Measurements from ENCODE around the gene DPT. TPM values are rescaled to one million over a fixed set of nuclear protein-coding genes. Genes with fewer than 3 reads are reported as not detected.

Gene DPT
- total RNA-seq, 2 donors from 2014 or later, result 4.7 to 15.4 TPM

DNA sequence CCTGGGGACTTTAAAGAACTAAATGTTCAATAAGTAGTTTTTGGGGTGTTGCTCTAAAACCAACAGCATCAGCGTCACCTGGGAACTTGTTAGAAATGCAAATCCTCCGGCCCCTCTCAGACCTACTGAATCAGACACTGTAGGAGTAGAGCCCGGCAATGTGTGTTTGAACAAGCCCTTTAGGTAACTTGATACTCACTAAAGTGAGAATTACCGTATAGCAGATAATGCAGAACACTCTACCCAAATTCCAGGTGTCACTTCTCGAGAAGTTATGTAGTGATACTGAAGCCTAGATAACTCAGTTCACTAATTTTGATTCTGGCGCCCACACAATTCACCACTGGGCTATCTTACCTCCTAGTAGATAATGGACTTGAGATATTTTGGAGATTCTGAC lies 3.7 kb upstream of the DPT start:
- no peak for TF ChIP-seq POLR2A (IDR thresholded peaks at IDR 0.05)
- TF ChIP-seq POLR2AphosphoS5 (IDR thresholded peaks at IDR 0.05), result no peak
- TF ChIP-seq, protein P1, sequence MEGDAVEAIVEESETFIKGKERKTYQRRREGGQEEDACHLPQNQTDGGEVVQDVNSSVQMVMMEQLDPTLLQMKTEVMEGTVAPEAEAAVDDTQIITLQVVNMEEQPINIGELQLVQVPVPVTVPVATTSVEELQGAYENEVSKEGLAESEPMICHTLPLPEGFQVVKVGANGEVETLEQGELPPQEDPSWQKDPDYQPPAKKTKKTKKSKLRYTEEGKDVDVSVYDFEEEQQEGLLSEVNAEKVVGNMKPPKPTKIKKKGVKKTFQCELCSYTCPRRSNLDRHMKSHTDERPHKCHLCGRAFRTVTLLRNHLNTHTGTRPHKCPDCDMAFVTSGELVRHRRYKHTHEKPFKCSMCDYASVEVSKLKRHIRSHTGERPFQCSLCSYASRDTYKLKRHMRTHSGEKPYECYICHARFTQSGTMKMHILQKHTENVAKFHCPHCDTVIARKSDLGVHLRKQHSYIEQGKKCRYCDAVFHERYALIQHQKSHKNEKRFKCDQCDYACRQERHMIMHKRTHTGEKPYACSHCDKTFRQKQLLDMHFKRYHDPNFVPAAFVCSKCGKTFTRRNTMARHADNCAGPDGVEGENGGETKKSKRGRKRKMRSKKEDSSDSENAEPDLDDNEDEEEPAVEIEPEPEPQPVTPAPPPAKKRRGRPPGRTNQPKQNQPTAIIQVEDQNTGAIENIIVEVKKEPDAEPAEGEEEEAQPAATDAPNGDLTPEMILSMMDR (IDR thresholded peaks at IDR 0.05), result no peak
- no peak overlapping the region for H3K4me3 ChIP-seq
- intact Hi-C loops (cut with DNase I), result no loop called here
- no peak for DNase-seq (ENCODE audit: low spot score)
- WGBS, result 76% methylated on average over 6 of the region's 6 CpGs
- no peaks in the 10 kb centered on the region for H3K27me3 ChIP-seq (replicated peaks; ENCODE audit: insufficient read depth)
- no peaks in the 10 kb centered on the region for H3K4me1 ChIP-seq (replicated peaks)
- no peaks in the 10 kb centered on the region for H3K36me3 ChIP-seq
- no peak overlapping the region for H3K27ac ChIP-seq
- H3K9me3 ChIP-seq, result no peaks in the 10 kb centered on the region

DNA sequence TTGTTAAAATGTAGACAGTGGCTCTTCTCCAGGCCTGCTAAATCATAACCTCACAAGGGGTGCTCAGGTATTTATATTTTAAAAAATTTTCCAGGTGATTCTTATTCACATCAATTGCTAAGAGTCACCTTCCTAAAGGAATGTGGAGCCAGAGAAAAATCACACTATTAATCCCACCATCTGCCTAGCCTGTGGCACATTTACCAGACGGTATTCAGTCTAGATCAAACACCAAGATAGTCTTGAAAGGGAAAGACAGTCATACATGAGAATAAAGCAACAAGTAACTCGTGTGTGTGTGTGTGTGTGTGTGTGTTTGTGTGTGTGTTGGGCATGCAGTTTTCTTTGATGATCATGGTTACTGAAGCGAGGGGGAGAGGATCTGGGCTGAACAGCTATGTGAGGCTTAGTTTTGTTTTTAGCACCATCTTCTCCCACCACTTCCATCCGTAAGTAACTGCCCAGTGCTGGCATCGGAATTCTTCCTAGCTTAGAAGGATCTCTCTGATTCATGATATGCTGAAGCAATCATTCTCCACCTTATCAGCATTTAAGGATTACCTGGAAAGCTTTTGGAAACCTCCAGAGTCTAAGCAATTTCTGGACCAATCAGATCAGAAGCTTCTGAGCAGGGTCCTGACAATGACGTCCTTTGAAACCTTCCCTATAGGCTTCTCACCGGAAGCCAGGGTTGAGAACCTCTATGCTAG lies 2.4 kb upstream of the DPT start:
- WGBS, result 79% methylated on average over 7 of the region's 7 CpGs
- Histone ChIP-seq H3K27me3 (replicated peaks; ENCODE audit: insufficient read depth) (no peaks in the 10 kb centered on the region), H3K27ac (no peak overlapping the region), H3K4me1 (replicated peaks) (no peaks in the 10 kb centered on the region), H3K36me3 (no peaks in the 10 kb centered on the region), H3K4me3 (no peak overlapping the region), H3K9me3 (no peaks in the 10 kb centered on the region)
- no peak for DNase-seq (ENCODE audit: low spot score)
- no peak for TF ChIP-seq POLR2AphosphoS5 (IDR thresholded peaks at IDR 0.05)
- TF ChIP-seq, protein P1 (IDR thresholded peaks at IDR 0.05), result no peak
- TF ChIP-seq POLR2A (IDR thresholded peaks at IDR 0.05), result no peak
- intact Hi-C loops (cut with DNase I), result no loop called here

DNA sequence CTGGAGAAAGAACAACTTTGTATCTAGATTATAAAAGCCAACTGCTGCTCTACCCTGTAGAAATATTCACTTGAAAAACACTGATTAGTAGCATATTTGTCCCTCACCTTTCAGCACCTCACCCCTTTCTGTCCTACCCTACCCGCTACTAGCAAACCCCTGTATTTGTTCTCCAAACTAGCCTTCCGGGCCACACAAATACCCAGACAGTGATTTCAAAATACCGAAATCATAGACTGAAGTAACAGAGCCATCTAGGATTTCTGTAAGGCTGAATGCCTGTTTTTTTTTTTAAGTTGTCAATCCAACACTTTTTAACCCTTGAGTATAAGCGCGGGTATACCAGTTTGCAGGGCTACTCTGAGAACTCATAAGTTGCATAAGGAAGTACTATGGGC lies 398 bp upstream of the DPT start:
- TF ChIP-seq, protein P1 (IDR thresholded peaks at IDR 0.05), result no peak
- no peak for TF ChIP-seq POLR2AphosphoS5 (IDR thresholded peaks at IDR 0.05)
- no peak for TF ChIP-seq POLR2A (IDR thresholded peaks at IDR 0.05)
- Histone ChIP-seq H3K27me3 (replicated peaks; ENCODE audit: insufficient read depth) (no peaks in the 10 kb centered on the region), H3K27ac (no peak overlapping the region), H3K4me1 (replicated peaks) (no peaks in the 10 kb centered on the region), H3K4me3 (no peak overlapping the region), H3K9me3 (no peaks in the 10 kb centered on the region), H3K36me3 (no peaks in the 10 kb centered on the region)
- intact Hi-C loops (cut with DNase I), result no loop called here
- 94% methylated on average over 5 of the region's 5 CpGs for WGBS
- DNase-seq (ENCODE audit: low spot score), result no peak

DNA sequence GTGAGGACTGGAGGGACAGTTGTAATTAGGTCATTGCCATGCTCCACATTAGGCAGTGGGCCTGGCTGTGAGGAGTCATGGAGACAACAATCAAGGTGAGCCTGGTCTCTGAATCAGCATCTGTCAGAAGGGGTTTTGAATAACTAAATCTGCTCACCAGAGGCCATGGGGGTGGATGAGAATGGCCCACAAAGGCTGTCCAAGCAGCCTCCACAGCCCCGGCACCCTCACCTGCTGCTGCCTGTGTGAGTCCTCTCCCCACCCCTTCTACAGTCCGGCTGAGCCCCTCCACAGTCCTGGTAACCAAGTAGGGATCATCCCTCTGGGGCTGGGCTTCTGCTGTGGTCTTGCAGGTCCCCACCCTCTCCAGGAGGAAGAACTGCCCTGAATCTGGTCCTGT lies 2.3 kb downstream of the DPT start:
- 100% methylated on average over 2 of the region's 2 CpGs for WGBS
- no peaks in the 10 kb centered on the region for H3K4me1 ChIP-seq (replicated peaks)
- TF ChIP-seq, protein P1 (IDR thresholded peaks at IDR 0.05), result no peak
- TF ChIP-seq POLR2AphosphoS5 (IDR thresholded peaks at IDR 0.05) (no peak), POLR2A (IDR thresholded peaks at IDR 0.05) (no peak)
- H3K27me3 ChIP-seq (replicated peaks; ENCODE audit: insufficient read depth), result no peaks in the 10 kb centered on the region
- no peaks in the 10 kb centered on the region for H3K36me3 ChIP-seq
- no peak overlapping the region for H3K4me3 ChIP-seq
- no peak overlapping the region for H3K27ac ChIP-seq
- DNase-seq (ENCODE audit: low spot score), result no peak
- no peaks in the 10 kb centered on the region for H3K9me3 ChIP-seq
- intact Hi-C loops (cut with DNase I), result no loop called here

DNA sequence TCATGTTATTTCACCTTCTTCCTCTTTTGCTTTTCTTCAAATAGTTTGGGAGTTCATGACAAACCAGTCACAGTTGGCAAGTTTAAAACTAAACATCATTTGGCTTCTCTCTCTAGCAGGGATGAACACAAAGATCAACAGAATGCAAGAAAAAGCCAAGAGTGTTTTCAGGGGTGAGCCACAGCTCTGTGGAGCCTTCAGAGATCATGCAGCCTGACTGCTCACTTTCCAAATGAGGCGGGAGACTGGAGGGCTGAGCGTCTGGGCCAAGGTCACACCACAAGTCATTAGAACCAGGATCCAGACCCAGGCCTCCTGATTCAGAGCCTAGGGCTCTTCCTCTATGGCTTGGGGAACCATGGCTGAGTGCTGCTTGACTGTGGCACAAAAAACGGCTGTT lies 2.7 kb downstream of the DPT start:
- intact Hi-C loops (cut with DNase I), result no loop called here

More for the DNA sequence above, 2.7 kb downstream of the DPT start:
- no peaks in the 10 kb centered on the region for H3K27me3 ChIP-seq (replicated peaks; ENCODE audit: insufficient read depth)
- H3K4me3 ChIP-seq, result no peak overlapping the region
- no peaks in the 10 kb centered on the region for H3K36me3 ChIP-seq
- H3K9me3 ChIP-seq, result no peaks in the 10 kb centered on the region
- no peak overlapping the region for H3K27ac ChIP-seq
- DNase-seq (ENCODE audit: low spot score), result no peak
- H3K4me1 ChIP-seq (replicated peaks), result no peaks in the 10 kb centered on the region
- 92% methylated on average over 3 of the region's 3 CpGs for WGBS
- TF ChIP-seq POLR2AphosphoS5 (IDR thresholded peaks at IDR 0.05), result no peak

Measured in prostate gland (tissue), 2 donors.